ENCODE measurements around the gene BOD1.

Gene BOD1

DNA sequence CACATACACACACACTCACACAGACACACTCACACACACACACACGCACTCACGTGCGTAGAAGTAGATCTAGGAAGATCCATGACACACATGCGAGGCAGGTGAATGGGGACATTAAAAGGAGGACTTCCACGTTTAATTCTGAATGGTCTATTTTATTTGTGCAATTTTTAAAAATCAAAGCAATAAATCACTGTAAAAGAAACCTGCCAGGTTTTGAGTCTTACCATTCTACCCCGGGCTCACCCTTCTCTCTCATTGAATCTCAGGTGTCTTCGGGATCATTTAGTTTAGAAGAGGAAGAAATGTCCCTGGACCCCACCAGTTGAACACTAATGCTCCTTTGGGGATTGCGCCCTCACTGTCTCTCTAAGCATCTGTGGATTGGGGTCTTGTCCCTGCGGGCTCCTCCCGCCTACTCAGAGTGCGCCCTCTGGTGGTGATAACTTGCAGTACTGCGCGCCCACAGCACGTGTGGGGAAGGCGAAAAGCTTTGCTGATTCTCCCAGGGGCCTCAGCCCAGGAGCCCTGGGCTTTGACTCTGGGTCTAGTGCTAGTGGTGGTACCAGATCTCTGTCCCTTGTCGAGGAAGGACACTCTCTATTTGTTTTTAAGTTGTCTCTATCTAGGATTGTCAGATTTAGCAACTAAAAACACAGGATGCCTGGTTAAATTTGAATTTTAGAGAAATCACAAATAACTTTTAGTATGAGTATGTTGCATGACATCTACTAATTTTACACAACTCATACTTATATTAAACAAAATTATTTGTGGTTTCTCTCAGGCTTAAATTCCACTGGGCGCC is 34.8 kb downstream of the BOD1 start:
- in situ Hi-C loops (cut with HindIII; ENCODE audit: low sequenced_read_pairs), result no loop called here

DNA sequence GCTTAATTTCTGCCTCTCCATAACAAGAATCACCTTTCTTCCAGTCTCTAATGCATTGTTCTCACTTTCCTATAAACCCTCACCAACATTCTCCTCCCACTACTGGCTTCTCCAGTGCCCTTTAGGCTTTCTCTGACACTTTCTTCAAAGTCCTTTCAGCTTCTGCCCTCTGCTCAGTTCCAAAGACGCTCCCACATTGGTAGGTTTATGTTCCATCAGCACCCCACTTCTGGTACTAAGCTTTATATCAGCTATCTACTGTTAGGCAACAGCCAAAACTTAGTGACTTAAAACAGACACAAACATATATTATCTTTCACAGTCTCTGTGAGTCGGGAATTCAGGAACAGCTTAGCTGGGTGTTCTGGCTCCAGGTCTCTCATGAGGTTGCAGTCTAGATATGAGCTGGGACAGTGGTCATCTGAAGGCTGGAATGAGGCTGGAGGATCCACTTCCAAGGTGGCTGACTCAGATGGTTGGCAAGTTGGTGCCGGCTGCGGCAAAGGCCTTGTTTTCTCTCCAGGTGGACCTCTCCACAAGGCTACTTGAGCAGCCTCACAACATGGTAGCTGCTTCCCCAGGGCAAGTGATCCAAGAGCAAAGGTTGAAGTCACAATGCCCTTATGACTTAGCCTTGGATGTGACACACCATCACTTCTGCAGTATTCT is 37.4 kb downstream of the BOD1 start:
- in situ Hi-C loops (cut with HindIII; ENCODE audit: low sequenced_read_pairs), result no loop called here

- in situ Hi-C loops (cut with HindIII; ENCODE audit: low sequenced_read_pairs), result no loop called here
These were observed 38.6 kb downstream of the BOD1 start for GRCh38 chr5:173577817-173578216.

DNA sequence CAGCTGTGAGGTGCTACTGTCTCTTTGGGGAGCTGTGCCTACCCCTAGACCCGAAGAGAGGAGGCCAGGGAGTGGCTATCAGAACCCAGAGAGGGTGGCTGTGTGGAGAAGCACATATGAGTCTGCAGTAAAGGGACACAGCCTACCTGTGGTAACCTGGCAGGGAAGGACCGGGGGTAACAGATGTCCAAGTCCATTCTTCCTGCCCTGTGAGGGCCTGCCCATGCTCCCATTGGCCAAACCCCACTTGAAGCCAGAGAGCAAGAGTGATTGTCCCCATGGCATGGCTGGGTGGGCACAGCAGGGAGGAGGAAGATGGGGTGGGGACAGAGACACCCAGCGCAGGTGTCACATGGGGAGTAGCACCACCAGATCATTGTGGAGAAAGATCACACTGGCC is 39.3 kb downstream of the BOD1 start:
- in situ Hi-C loops (cut with HindIII; ENCODE audit: low sequenced_read_pairs), result no loop called here

GRCh38 chr5:173575985-173576384 is 40.5 kb downstream of the BOD1 start:
- in situ Hi-C loops (cut with HindIII; ENCODE audit: low sequenced_read_pairs), result no loop called here

- in situ Hi-C loops (cut with HindIII; ENCODE audit: low sequenced_read_pairs), result no loop called here
These were observed 41.5 kb downstream of the BOD1 start for GRCh38 chr5:173574983-173575382.

DNA sequence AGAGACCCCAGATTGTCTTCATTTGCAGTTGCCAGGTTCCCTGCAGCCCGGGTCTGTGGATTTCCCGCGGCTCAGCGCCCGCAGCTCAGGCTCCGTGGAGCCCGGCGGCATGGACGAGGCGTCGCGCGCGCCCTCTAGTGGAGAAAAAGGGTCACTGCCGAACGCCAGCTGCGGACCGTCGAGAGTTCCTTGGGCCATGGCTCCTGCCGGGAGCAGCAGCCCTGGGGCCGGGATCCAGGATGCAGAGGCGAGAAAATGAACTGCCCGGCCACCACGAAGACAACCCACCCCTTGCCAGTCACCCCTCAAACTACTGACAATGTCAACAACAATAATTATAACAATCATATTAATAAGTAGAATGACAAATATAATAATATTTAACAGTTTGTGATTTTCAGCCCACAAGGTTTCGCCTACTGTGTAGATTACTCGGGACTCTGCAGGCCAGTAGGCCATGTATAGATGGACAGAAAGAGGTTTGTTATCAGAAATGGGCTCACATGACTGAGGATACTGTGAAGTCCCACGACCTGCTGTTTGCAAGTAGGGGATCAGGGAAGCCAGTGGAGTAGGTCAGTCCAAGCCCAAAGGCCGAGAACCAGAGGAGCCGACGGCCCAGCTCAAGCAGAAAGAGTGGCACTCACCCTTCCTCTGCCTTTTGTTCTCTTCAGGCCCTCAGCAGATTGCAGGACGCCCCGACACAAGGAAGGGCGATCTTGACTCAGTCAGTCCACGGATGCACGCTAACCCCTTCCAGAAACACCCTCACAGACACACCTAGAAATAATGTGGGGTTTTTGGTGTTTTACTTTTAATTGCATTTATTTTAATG is 43.1 kb downstream of the BOD1 start:
- in situ Hi-C loops (cut with HindIII; ENCODE audit: low sequenced_read_pairs), result no loop called here

GRCh38 chr5:173572431-173573125 is 43.9 kb downstream of the BOD1 start:
- in situ Hi-C loops (cut with HindIII; ENCODE audit: low sequenced_read_pairs), result no loop called here

GRCh38 chr5:173570321-173571090 is 45.9 kb downstream of the BOD1 start:
- in situ Hi-C loops (cut with HindIII; ENCODE audit: low sequenced_read_pairs), result no loop called here

- in situ Hi-C loops (cut with HindIII; ENCODE audit: low sequenced_read_pairs), result no loop called here
These were observed 47.7 kb downstream of the BOD1 start for GRCh38 chr5:173568703-173569102.

GRCh38 chr5:173568128-173568527 is 48.3 kb downstream of the BOD1 start:
- in situ Hi-C loops (cut with HindIII; ENCODE audit: low sequenced_read_pairs), result no loop called here

- in situ Hi-C loops (cut with HindIII; ENCODE audit: low sequenced_read_pairs), result no loop called here
These were observed 48.9 kb downstream of the BOD1 start for GRCh38 chr5:173567548-173567947.

GRCh38 chr5:173565491-173566072 is 50.9 kb downstream of the BOD1 start:
- in situ Hi-C loops (cut with HindIII; ENCODE audit: low sequenced_read_pairs), result no loop called here

DNA sequence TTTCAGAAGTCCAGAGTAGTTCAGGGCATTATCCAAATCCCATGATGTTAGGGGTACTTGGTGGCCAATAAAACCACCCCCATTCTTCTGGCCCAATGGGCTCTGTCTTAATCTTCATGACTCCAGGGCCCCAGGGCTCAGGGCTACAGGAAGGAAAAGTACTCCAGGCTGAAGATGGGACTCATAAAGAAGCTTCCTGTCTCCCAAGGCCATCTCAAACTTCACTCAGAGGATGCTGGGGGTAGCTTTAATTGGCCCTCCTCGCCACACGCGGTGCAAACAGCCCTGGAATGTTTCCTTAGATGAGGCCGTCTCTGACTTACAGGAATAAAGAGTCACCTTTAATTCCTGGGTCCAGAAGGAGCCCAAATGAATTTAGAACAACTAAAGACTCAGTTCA is 52.3 kb downstream of the BOD1 start:
- in situ Hi-C loops (cut with HindIII; ENCODE audit: low sequenced_read_pairs), result no loop called here

DNA sequence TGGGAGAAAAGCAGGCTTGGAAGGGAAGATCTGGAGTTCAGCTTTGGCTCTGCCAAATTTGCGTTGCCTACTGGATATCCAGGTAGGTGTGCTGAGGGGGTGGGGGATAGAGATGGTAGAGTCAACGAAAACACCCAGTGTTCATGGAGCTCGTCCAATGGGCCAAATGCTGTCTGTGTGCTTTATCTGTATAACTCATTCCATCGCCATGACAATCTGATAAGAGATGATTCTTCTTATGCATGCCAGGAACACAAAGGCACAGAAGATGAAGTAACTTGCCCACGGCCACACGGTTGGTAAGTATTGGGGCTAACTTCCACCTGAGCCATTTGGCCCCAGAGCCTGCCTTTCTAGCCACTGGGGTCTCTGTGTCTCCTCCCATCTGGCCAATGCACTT is 53.2 kb downstream of the BOD1 start:
- in situ Hi-C loops (cut with HindIII; ENCODE audit: low sequenced_read_pairs), result no loop called here

GRCh38 chr5:173562451-173562850 is 54.0 kb downstream of the BOD1 start:
- in situ Hi-C loops (cut with HindIII; ENCODE audit: low sequenced_read_pairs), result no loop called here

Data from DLD1 (cell line).